Bronchial epithelial cell (primary cell): ENCODE results near the gene TCERG1L. TPM values are rescaled to one million over a fixed set of nuclear protein-coding genes. Genes with fewer than 3 reads are reported as not detected.

ENCODE experiments used
- DNase-seq: peaks from one replicate; pipeline ENCODE4 v3.0.0-alpha.2; 2010; ENCODE audit warnings: low read depth
- FAIRE-seq: peaks from 2 replicates; lab custom pipeline; 2011; peaks lifted over from hg19 to GRCh38; lab: Jason Lieb, UNC
- H3K27me3 ChIP-seq: 2 replicates; pipeline ENCODE4 v1.5.1; 2011; ENCODE audit warnings: low read length; ENCODE audit not compliant: control insufficient read depth, insufficient read depth
- H3K36me3 ChIP-seq: 2 replicates; pipeline ENCODE4 v1.5.1; 2011; ENCODE audit warnings: low read length; ENCODE audit not compliant: control insufficient read depth, insufficient read depth
- H3K4me3 ChIP-seq: 2 replicates; pipeline ENCODE4 v1.5.1; 2011; ENCODE audit warnings: mild to moderate bottlenecking, low read depth, low read length, control low read depth
- CTCF ChIP-seq: IDR thresholded peaks from 2 replicates; pipeline ENCODE4 v1.5.1; 2011; ENCODE audit warnings: mild to moderate bottlenecking, moderate library complexity, low read length, control low read depth, inconsistent platforms; ENCODE audit not compliant: insufficient read depth, severe bottlenecking
- total RNA-seq: library from RNA; depleted of rRNA; stranded (reverse); fragments of >200 nt; gene quantifications from 2 replicates; pipeline ENCODE4 v1.2.1, GENCODE V29; 2014

Gene TCERG1L
- total RNA-seq, 1 donor from 2014 or later: not detected

- Histone ChIP-seq H3K27me3 (no peaks in the 10 kb centered on the region), H3K4me3 (no peak overlapping the region), H3K36me3 (no peaks in the 10 kb centered on the region)
- no peak for DNase-seq
- no peak for TF ChIP-seq CTCF
- FAIRE-seq: no peak
Observed at GRCh38 chr10:131261890-131262475, 49.5 kb downstream of the TCERG1L start.

- Histone ChIP-seq H3K4me3 (no peak overlapping the region), H3K27me3 (no peaks in the 10 kb centered on the region), H3K36me3 (no peaks in the 10 kb centered on the region)
- FAIRE-seq: no peak
- DNase-seq: no peak
- no peak for TF ChIP-seq CTCF
Observed at GRCh38 chr10:131260452-131261211, 50.9 kb downstream of the TCERG1L start.

- Histone ChIP-seq H3K36me3 (no peaks in the 10 kb centered on the region), H3K4me3 (no peak overlapping the region), H3K27me3 (no peaks in the 10 kb centered on the region)
- no peak for DNase-seq
- no peak for TF ChIP-seq CTCF
- no peak for FAIRE-seq
Observed at GRCh38 chr10:131260031-131260430, 51.5 kb downstream of the TCERG1L start.

- no peak overlapping the region for H3K4me3 ChIP-seq
- TF ChIP-seq CTCF: no peak
- no peaks in the 10 kb centered on the region for H3K27me3 ChIP-seq
- H3K36me3 ChIP-seq: no peaks in the 10 kb centered on the region
- DNase-seq (no peak), FAIRE-seq (no peak)
Observed at GRCh38 chr10:131259535-131259934, 52.0 kb downstream of the TCERG1L start.

GRCh38 chr10:131258256-131258655, 53.3 kb downstream of the TCERG1L start:
- DNase-seq (no peak), FAIRE-seq (no peak)
- no peak for TF ChIP-seq CTCF
- no peaks in the 10 kb centered on the region for H3K27me3 ChIP-seq
- no peak overlapping the region for H3K4me3 ChIP-seq
- H3K36me3 ChIP-seq: no peaks in the 10 kb centered on the region

- no peaks in the 10 kb centered on the region for H3K36me3 ChIP-seq
- no peaks in the 10 kb centered on the region for H3K27me3 ChIP-seq
- no peak overlapping the region for H3K4me3 ChIP-seq
- no peak for TF ChIP-seq CTCF
- FAIRE-seq (no peak), DNase-seq (no peak)
Observed at GRCh38 chr10:131257027-131257426, 54.5 kb downstream of the TCERG1L start.
